HG02885 (cell line): ENCODE data around the gene ADGRD1.
"Not testable (repeated sequence)": the region's sequence is repeated elsewhere in the genome, so short reads cannot be mapped to it uniquely, and the experiment has no call there.

ENCODE experiments used
- ATAC-seq: cut with Tn5 transposase; IDR thresholded peaks from one replicate; pipeline ENCODE4 v1.9.1; 2021; ENCODE audit warnings: mild to moderate bottlenecking; ENCODE audit not compliant: unreplicated experiment, poor library complexity

The ADGRD1 gene

DNA sequence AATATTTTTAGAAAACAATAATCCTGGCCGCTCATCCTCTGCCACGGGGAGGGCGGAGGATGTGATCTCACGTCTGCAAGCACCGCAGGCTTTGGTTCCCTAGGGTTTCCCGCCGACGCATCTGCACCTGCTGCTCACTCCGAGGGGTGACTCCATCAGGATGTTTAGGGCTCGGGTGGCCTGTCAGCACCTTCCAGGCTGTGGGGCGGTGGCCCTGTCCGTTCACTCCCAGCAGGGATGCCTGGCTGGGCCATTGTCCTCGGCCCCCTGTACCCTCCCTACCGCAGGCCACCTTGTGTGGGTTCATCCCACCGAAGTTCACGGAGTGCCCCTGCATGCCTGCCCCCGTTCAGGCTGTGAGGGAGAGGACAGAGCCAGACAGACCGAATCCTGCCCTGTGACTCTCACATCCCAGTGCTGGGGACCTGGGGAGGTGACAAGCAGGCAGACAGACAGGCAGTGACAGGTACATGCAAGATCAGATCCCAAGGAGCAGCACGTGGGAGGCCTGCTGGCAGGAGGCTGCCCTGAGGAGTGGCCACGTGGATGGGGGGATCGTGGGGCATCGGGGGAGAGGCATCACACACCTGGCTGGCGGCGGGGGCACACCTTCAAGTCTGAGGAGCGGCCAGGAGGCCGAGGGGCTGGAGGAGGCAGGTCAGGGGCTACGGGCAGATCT lies 112.6 kb downstream of the ADGRD1 start:
- no peak for ATAC-seq

DNA sequence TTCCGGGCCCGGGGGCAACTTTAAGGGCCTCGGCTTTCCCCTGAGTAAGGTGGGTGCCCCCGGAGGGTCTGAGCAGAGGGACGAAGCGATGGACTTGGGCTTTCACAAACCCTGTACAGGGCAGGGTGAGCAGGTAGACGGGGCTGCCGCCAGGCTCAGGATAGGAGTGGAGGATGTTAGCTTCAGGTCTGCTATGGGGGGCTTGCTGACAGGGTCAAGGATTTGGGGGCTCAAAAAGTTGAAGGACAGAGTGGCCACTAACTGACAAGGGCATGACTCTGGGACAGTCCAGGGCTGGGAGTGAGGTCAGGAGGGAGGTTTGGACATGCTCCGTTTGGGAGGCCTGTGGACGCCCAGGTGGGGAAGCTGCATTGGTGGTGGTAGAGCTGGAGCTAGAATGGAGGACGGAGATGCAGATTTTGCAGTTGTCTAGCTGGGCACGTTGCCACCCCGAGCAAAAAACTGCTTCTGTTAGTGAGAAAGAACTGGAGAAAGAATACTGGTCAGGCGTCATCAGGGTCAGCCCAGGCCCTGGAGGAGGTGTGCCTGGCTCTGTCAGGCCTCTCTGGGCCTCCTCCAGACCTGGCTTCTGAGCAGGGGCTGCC lies 113.3 kb downstream of the ADGRD1 start:
- no peak for ATAC-seq

DNA sequence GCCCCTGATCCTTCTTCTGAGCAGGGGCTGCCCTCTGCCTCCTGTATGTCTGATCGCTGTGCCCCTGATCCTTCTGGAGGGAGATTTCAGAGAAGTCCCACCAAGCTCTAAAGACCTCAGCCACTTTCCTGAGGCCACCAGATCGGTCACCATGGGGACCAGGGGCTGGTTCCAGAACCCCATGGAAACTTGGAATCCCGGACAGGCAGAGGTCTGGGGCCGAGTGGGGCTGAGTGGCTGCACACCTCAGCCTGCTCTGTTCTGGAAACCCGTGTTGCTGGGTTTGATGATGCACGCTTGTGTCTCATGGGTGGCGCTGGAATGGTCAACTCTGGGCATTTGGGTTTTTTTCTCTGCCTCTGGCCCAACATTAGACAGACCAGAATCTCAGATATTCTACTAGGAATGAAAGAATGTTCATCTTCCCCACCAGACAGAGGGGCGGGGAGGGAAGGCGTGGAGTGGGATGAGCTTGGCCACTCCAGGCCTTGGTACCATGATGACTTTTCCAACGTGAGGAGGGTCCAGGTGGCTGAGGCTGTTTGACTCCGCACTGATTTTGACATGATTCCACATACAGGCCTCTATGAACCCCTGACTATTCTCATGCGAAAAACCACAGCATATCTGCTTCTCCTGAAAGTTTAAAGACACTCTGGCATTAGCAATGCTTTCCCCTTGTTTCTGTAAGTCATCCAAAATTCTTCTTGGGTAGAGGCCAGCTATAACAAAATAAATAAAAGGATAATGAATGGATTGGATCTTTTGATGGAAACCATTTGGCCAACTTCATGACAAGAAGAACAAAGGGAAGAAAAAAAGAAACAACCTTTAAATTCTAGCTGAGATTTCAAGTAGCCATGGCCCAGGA lies 114.5 kb downstream of the ADGRD1 start:
- no peak for ATAC-seq

DNA sequence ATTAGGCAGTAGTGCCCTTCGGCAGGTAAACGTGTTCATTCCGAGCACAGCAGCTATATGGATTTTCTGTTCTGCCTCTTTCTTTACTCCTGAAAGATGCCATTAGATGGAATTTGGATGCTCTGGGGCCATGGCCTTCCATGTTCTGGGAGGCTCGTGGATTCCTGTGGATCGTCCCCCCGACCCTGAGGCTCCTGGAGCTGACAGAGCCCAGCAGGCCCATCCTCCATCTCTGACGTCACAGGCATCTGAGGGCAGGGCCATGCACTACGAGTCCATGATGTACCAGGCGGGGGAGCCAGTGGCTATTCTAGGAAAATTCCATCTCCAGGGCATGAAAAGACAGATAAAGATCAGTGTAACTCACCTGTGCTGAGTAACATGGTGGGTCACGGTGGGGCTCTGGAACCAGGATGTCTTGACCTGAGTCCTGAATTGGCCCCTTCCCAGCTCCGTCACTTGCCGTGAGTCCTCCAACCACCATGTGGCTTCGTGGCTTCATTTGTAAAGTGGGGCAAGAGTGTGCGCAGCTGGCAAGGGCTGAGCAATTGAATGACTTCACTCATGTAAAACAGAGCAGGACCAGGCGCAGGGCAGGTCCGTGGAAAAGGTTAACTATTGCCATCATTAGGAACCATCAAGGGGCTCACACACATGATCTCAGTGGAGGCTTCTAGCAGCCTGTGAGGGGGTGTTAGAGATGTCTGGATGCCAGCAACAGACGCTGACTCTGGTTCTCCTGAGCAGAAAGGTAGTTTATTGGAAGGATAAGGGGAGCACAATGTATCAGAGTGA lies 115.4 kb downstream of the ADGRD1 start:
- not testable (repeated sequence) for ATAC-seq

GRCh38 chr12:131070136-131070535 lies 116.4 kb downstream of the ADGRD1 start:
- not testable (repeated sequence) for ATAC-seq

GRCh38 chr12:131070668-131071067 lies 117.0 kb downstream of the ADGRD1 start:
- ATAC-seq, result not testable (repeated sequence)

DNA sequence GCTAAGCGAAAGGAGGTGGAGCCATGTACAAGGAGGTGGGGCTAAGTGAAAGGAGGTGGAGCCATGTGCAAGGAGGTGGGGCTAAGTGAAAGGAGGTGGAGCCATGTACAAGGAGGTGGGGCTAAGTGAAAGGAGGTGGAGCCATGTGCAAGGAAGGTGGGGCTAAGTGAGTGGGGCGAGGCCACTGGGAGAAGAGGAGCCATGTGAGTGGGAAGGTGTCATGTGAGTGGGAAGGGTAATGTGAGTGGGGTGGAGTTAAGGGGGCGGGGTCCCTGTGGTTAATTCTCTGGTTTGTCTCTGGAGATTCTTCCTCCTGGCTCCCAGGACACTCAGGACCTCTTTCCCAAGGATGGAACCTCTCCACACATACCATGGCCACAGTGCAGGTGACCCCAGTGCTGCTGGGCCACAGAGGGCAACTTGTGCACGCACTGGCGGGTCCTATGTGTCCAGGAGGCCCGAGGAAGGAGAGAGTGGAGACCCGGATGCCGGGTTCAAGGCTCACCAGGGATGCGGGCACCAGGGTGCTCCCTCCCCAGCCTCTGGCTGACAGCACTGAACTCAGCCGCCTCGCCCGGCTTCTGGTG lies 117.6 kb downstream of the ADGRD1 start:
- ATAC-seq, result not testable (repeated sequence)

GRCh38 chr12:131071950-131072349 lies 118.2 kb downstream of the ADGRD1 start:
- not testable (repeated sequence) for ATAC-seq

GRCh38 chr12:131072451-131073230 lies 118.9 kb downstream of the ADGRD1 start:
- ATAC-seq, result no peak

DNA sequence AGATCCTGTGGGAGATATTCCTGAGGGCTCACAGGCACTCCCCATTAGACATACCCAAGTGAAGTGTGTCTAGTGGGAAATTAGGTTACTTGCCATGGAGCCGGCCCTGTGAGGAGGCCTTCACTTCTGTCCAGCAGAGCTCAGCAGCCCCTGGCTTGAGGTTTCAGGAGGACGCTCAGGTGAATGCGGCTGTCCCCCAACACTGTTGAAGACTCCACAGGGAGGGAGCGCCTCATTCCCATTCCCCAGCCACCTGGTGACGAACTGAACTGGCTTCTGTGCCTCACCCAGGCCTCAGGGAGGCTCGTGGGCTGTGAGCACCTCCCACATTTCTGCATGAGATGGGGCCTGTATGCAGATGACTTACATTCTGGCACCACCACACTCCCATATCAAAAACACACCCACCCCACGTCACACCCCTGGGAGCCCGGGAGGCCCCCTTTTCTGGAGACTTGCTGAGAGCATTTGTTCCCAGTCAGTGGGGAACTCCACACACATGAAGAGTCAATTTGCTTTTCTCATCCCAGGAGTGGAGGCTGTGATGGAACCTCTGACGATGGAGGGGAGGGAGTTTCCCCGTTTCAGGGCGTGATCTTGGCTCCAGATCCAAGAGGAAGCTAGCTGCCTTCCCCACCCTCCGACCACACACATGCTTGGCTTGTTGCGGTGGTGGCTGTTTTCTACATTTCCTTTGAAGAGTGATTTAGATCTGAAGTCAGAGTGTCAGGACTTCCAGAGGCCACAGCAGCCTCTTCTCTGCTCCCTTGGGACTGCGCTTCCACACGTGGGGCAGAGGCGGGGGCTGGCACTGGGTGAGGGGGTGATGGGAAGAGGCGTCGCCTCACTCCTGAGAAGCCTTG lies 120.7 kb downstream of the ADGRD1 start:
- no peak for ATAC-seq

- no peak for ATAC-seq
Measured at GRCh38 chr12:131075194-131075593, 121.5 kb downstream of the ADGRD1 start.

- no peak for ATAC-seq
Measured at GRCh38 chr12:131075611-131076010, 121.9 kb downstream of the ADGRD1 start.

DNA sequence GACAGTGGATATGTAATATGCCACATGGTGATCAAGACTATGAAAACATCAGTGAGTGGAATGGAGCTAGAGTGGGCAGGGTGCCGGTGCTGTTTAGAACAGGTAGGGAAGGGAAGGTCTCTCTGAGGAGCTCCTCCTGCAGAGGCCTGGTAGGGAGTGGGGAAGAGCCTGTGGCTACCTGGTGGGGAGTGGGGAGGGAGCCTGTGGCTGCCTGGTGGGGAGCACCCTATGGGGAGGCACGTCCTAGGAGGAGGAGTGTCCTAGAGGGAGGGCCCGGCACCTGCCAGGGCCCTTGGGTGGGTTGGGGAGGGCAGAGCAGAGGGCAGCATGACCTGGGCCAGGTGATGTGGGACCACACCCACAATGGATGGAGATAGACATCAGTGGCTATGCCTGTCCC lies 122.6 kb downstream of the ADGRD1 start:
- no peak for ATAC-seq

- ATAC-seq, result no peak
Measured at GRCh38 chr12:131076791-131077747, 123.4 kb downstream of the ADGRD1 start.

DNA sequence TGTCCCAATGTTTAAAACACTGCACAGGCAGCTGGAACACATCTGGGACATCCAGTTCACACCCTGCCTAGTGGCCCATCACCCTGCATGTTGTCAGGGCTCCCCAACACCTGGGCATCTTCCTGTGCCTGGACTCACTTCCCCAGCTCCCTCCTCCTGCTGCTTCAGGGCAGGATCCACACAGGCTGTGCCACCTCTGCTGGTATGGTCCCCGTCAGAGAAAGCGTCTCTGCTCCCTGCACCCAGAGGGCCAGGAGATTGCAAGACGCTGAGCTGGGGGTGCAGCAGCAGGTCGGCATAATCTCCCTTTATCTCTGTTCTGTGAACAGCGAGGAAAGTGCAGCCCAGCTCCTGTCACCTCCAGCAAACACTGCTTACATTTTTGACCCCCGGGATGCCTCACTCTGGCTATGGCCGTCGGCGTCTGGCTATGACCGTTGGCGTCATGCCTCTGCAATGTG lies 124.3 kb downstream of the ADGRD1 start:
- ATAC-seq, result no peak

- no peak for ATAC-seq
Measured at GRCh38 chr12:131082290-131083194, 128.8 kb downstream of the ADGRD1 start.
